Mononuclear cell (primary cell): ENCODE data around the gene CENPP. TPM values are rescaled to one million over a fixed set of nuclear protein-coding genes. Genes with fewer than 3 reads are reported as not detected.

Experiments
- H3K27me3 ChIP-seq: 2 replicates; pipeline ENCODE4 v1.6.0; 2011; ENCODE audit warnings: low read length, control low read depth; ENCODE audit not compliant: insufficient read depth
- H3K4me1 ChIP-seq: 2 replicates; pipeline ENCODE4 v1.5.1; 2011; ENCODE audit warnings: mild to moderate bottlenecking, low read length, control low read depth; ENCODE audit not compliant: insufficient read depth
- H3K4me3 ChIP-seq: 2 replicates; pipeline ENCODE4 v1.5.1; 2011; ENCODE audit warnings: mild to moderate bottlenecking, low read length, moderate library complexity
- H3K9me3 ChIP-seq: 2 replicates; pipeline ENCODE4 v1.5.1; 2011; ENCODE audit warnings: low read depth, mild to moderate bottlenecking, control low read depth, low read length
- total RNA-seq: library from RNA; depleted of rRNA; stranded (reverse); fragments of >200 nt; gene quantifications from one replicate; pipeline ENCODE4 v1.2.3, GENCODE V29; 2012

The CENPP gene
- total RNA-seq, 1 donor: 12.5 TPM

DNA sequence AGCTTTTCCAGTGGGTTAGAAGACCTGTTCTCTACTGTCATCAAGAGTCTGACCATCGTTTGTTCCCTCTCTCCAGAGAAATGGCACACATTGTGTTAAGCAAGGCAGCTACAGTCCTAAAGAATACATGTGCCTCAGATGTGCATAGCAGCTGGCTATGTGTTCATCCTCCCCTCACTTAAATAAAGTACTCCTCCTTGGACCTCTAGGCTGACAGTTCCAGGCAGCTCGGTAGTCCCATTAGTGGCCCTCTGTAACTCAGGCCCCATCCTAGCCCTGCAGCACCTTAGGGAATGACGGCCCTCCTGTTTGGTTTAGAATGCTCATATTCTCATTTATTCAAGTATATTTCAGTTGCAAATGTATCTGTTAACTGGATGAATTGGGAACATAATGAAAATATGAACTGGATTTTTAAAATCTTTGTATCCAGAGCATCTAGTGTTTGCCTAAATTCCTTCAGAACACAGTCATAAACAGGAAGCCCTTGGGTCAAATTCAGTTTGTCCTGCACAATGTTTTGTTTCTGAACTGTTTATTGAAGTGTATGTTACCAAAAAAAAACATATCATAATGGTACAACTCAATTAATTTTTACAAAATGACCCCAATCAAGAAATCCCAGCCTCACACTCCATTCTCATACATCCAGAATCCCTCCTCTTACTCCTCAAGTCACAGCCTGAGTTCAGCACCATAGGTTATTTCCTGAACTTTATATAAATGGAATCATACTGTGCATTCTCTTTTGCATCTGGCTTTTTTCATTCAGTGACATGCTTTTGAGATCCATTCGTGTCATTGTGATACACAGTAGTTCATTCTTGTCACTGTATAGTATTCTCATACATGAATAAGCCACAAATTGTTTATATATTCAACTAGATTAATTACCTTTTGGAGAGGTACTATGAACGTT is 158.1 kb downstream of the CENPP start:
- Histone ChIP-seq H3K9me3 (no peaks in the 10 kb centered on the region), H3K4me3 (no peak overlapping the region), H3K4me1 (no peaks in the 10 kb centered on the region), H3K27me3 (no peaks in the 10 kb centered on the region)

DNA sequence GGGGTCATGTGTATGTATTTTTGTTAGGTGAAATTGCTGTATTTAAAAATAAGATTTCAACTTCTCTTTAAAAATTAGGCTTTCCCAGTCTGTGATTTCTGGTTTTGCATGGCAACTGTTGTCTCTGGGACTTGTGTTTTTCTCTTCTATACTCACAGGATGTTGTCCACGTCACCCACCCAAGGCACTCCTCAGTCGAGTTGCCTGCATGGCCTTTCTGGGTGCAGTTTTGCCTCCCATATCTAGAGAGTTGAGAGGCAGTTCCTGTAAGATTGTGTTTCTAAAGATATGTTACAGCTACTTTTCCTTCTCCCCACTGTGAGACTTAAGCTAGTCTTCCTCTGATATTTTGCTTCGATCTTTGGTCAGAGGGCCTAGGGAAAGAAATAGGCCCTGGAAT is 158.8 kb downstream of the CENPP start:
- no peaks in the 10 kb centered on the region for H3K9me3 ChIP-seq
- H3K27me3 ChIP-seq: no peaks in the 10 kb centered on the region
- H3K4me3 ChIP-seq: no peak overlapping the region

DNA sequence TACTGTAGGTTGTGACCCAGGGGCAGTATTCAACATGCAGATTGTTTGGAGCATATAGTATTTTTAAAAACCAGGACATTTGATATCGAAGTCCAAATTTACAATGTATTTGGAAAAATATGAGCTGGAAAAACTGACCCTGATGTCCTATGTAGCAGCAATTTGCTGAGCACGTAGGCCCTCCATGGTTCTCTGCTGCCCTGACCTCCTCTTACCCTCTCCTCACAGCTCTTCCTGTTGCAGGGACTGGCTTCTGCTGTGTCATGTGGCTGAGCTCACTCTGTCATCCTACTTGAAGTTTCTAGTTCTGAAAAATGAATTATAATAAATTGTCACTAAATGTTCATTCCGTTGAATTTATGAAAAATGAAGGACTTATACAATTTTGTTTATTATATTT is 160.6 kb downstream of the CENPP start:
- no peak overlapping the region for H3K4me3 ChIP-seq
- H3K9me3 ChIP-seq: no peaks in the 10 kb centered on the region
- no peaks in the 10 kb centered on the region for H3K27me3 ChIP-seq
- no peaks in the 10 kb centered on the region for H3K4me1 ChIP-seq

More for the DNA sequence above, 158.8 kb downstream of the CENPP start:
- H3K4me1 ChIP-seq: no peaks in the 10 kb centered on the region

DNA sequence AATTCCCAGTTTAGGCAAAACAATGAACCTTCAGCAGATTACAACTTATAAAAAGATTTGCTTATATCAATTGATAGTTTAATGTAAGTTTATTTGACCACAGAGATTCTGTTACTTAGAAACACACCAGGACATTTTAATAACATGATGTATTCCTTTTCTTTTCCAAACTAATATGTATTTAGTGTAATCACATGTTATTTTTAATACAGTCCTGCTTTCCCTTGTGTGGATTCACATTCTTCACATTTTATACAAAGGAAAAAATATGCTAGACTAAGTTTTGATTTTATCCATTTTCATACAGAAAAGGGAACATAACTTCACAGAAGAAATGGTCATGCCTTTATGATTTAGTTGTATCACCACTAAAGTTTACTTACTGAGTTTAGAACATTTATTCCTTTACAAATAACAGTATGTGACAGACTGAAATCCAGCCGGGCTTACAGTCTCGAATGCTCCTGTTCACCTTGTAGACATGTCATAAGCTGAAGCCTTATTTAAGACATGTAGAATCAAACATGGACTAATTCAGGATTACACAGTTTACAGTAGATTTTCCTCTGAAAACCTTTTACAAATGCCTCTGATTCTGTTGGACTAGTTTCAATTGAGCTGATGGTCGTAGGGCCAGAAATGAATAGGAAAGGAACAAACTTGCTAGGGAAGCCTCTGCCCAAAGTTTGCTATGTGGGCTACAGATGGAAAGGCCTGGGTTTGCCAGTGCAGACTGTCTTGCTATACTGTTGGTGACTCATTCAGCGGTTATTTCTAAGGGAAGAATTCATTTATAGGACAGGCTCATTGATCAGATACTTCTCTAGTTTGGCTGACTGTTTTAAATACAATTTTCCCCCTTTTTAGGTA is 163.2 kb downstream of the CENPP start:
- Histone ChIP-seq H3K4me3 (no peak overlapping the region), H3K4me1 (no peaks in the 10 kb centered on the region), H3K9me3 (no peaks in the 10 kb centered on the region), H3K27me3 (no peaks in the 10 kb centered on the region)

DNA sequence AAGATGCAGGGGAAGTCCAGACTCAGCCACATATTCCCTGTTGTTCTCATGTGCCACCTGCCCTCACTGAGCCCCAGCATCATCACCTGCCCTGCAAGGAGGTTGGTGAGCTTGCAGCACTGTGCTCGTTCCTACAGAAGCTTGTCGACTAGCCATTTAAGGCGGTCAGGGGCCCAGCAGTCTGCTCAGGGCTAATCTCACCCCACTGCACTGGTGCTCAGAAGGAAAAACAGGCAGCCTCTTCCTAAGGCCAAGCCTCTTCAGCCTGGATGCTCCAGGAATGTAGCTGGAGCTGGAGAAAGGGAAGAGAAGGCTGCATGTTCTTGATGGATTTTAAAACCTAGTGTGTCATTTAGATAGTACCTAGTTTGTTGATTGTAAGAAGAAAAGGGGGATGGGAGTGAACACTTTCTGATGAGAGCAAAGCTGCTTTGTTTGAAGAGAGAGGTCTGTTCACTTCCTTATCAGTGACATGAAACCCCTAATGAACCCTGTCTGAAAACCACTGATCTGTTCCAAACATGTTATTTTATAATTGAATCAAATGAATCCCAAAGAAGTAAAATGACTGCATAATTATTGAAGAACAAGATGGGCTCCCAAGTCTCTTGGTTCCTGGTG is 167.1 kb downstream of the CENPP start:
- Histone ChIP-seq H3K9me3 (no peaks in the 10 kb centered on the region), H3K27me3 (no peaks in the 10 kb centered on the region), H3K4me1 (no peaks in the 10 kb centered on the region), H3K4me3 (no peak overlapping the region)

DNA sequence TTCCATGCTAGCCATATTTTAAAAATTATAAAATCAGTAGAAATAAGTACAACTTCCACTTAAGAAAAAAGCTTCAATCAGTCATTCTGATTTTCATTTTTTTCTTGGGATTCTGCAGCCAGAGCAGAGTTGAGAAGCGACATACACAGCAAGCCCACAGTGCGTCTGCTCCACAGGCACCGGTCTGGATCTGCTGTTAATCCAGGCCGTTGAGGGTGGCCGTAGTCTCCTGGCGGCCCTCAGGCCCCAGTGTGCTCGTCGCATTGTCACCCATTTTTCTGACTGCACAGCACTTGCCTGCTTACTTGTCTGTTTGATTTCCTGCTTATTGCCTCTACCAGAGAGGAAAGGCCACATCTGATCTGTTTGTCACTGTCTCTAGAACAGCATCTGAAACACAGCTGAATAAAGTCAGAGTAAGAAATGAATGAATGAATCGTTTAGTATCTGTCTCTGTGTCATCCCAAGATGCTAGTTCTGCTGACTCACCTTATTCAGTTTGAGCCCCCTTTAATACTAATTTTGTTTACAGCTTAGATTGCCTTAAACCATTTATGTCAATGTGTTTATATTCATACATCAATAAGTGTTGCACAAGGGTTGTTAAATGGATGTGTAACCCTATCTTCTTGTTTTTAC is 168.1 kb downstream of the CENPP start:
- Histone ChIP-seq H3K9me3 (no peaks in the 10 kb centered on the region), H3K4me3 (no peak overlapping the region), H3K4me1 (no peaks in the 10 kb centered on the region), H3K27me3 (no peaks in the 10 kb centered on the region)

DNA sequence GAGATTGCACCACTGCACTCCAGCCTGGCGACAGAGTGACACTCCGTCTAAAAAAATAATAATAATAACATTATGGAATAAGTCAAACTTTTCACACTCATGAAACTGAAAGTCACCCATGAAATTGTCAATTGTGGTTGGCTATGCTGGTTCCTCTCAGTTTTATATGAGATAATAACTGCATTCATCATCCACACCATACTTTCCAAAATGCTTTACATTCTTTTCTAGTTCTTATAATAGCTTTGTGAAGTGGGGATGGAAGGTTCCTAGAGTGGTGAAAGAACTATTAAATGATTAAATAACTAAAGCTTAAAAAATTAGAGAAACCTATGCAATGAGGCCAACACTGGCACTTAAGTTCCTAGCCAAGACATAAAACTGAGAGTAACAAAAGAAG is 169.1 kb downstream of the CENPP start:
- Histone ChIP-seq H3K4me3 (no peak overlapping the region), H3K4me1 (no peaks in the 10 kb centered on the region)

DNA sequence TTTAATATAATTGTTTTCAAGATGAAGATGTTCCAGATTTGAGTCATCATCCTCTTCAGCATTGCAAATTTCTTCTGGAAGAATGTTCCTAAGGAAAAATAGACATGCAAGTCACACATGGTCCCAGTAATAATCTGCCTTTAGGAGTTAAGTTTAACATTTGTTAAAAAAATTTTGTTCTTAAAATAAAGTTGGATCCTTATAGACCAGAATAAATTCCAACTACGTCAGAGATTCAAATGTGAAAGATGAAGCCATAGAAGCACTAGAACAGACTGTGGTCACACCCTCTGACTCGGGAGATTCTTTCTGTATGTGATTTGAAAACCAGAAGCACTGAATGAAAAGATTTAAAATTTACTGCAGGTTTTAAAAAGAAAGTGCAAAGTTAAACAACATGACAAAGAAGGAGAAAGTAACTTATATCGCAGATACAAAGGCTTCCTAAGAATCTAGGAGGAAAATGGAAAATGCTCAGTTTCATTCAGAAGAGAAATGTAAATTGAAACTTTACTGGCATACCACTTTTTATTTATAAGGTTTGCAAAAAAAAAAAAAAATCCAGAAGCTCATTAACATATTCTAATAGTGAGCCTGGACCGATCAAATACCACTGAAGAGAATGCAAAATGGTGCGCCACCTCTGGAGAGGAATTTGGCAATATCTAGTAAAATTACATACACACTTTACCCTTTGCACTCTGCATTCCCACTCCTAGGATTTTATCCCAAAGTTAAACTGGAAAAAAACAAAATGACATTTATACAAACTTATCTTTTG is 170.8 kb downstream of the CENPP start:
- no peak overlapping the region for H3K4me3 ChIP-seq
- H3K4me1 ChIP-seq: no peaks in the 10 kb centered on the region
- no peaks in the 10 kb centered on the region for H3K27me3 ChIP-seq
- H3K9me3 ChIP-seq: no peaks in the 10 kb centered on the region

More for the DNA sequence above, 169.1 kb downstream of the CENPP start:
- H3K27me3 ChIP-seq: no peaks in the 10 kb centered on the region
- no peaks in the 10 kb centered on the region for H3K9me3 ChIP-seq

DNA sequence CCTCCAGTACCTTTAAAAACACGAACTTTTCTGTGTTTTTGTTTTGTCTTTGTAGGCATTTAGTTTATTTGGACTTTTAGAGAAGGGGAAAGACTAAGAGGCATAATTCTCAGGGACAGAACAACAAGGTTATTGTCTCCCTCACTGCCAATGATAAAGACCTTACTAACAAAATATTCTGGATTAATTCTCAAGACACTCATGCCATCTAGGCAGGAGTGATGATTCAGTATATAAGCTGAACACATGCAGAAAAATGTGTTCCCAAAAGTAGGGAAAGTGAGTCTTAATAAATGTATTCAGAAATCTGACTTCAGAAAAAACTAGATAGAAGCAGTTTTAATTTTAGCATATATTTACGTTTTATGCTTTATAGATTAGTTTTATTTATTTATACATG is 173.9 kb downstream of the CENPP start:
- Histone ChIP-seq H3K4me3 (no peak overlapping the region), H3K27me3 (no peaks in the 10 kb centered on the region), H3K9me3 (no peaks in the 10 kb centered on the region), H3K4me1 (no peaks in the 10 kb centered on the region)

DNA sequence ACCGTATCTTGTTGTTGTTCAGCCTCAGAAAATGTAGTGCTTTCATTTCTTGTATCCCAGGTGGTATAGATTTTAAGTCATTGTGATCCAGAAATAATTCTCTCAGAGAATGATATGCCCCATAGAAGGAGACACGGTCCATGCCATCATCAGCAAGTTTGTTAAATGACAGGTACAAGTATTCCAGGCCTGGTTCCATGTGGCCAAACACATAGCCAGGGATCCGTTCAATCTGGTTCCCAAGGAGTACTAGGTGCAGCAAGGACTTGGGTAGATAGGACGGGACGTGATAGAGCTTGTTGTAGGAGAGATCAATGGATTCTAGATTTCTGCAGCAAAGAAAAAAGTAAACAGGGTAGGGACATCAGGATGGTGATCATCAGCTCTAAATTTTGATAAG is 175.0 kb downstream of the CENPP start:
- no peaks in the 10 kb centered on the region for H3K9me3 ChIP-seq
- H3K27me3 ChIP-seq: no peaks in the 10 kb centered on the region
- H3K4me3 ChIP-seq: no peak overlapping the region
- H3K4me1 ChIP-seq: no peaks in the 10 kb centered on the region

DNA sequence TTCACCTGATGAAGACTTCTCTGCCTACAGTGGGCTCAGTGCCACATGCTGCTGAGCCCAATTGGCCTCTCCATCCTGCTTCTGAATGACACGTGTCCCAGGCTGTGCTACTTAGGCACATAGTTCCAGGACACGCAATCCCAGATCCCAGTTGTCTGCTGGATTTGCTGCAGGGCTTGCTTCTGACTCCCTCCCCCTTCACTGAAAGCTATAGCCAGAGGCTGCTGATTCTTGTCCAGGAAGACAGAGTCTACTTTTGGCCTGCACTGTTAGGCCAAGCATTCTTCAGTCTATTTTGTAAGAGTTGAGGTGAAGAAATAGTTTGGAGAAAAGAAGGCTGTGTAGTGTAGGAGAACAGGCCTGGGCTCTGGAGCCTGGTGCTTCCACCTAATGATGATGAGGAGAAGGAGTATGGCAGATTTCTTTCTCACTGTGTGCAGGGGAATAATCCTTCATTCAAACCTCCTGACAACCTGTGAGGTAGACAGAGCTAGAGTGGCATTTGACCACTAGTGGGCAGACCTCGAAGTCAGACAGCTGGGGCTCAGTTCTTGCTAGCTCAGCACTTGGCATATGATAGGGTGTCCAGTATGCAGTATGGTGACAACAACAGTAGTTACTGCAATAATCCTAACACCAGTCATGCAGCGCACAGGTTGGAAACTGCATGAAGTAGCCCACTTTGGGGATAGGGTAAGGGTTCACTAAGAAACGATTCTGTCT is 176.1 kb downstream of the CENPP start:
- Histone ChIP-seq H3K4me3 (no peak overlapping the region), H3K4me1 (no peaks in the 10 kb centered on the region), H3K27me3 (no peaks in the 10 kb centered on the region), H3K9me3 (no peaks in the 10 kb centered on the region)

DNA sequence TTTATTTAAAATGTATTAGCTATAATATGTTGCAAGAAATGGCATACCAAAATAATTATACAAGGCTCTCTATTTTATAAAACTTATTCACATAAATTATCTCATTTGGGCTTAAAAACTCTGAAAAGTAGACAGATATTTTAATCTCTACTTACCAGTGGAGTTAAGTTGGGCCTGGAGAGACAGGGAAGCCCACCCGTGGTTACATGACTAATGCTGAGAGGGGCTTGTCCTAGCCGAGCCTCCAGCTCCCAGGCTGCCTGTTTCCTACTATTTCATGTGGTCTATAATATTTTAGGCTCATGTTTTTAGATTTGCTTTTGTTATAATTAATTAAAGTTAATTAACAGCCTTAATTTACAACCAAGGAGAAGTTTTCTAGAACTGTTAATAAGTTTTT is 177.4 kb downstream of the CENPP start:
- Histone ChIP-seq H3K4me3 (no peak overlapping the region), H3K4me1 (no peaks in the 10 kb centered on the region), H3K9me3 (no peaks in the 10 kb centered on the region), H3K27me3 (no peaks in the 10 kb centered on the region)

DNA sequence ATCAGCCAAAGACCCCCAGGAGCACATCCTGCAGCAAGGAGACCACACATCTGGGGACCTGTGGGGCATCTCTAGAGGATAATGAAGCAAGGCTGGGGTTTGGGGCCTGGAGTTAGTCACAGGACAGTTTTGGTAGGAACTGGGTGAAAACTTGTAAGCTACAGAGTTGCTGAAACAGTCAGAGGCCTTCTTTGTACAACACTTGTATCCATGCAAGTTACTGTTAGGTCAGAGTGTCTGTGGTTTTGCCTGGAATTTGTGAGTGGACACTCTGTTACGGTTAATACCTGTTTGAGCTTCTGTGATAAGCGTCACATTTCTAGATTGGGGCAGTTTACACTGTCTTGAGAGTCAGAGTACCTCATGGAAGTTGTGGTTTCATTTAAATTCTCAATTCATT is 179.1 kb downstream of the CENPP start:
- Histone ChIP-seq H3K27me3 (no peaks in the 10 kb centered on the region), H3K4me1 (no peaks in the 10 kb centered on the region), H3K4me3 (no peak overlapping the region), H3K9me3 (no peaks in the 10 kb centered on the region)
